DMS153 treated with DMSO at 0.1 percent for 48 hours (cell line): ENCODE measurements around the gene PDE1C.
"Not testable (repeated sequence)": the region's sequence is repeated elsewhere in the genome, so short reads cannot be mapped to it uniquely, and the experiment has no call there.

Experiments
- DNase-seq: peaks from one replicate; lab custom pipeline; 2025; ENCODE audit not compliant: unreplicated experiment; lab: John Stamatoyannopoulos, UW

The PDE1C gene

DNA sequence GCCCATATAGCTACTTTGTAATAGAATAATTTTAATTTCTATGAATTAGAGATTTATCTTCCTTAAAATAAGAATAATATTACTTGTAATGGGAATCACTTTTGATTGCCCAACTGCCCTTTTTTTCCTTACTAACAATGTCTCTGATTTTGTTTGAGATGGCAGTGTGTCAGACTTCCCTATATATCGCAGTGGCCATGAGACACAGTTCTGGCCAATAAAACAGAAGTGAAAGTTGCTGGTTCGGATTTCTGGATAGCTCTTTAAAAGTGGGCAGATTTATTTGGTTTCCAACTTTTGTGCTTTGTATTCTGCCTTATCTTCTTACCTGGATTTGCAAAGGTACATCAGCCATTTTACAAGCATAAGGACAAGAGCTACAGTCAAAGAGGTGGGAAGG, 213.0 kb downstream of the PDE1C start:
- DNase-seq: no peak

DNA sequence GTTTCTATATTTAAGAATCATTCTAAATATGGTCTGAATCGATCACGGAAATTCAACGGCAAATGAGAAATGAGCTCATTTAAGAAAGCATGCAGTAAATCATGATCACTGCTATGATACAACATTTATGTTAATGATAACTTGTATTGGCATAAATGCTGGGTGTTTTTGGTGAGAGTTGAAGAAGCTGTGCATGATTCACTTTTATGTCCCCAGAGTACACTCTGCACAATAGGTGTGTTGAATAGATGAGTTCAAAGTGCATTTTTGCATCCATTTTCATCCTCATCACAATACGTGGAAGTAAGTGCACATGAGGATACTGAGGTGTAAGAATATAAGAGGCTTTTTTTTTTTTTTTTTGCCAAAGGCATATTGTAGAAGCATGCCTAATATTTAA, 213.9 kb downstream of the PDE1C start:
- DNase-seq: no peak

DNA sequence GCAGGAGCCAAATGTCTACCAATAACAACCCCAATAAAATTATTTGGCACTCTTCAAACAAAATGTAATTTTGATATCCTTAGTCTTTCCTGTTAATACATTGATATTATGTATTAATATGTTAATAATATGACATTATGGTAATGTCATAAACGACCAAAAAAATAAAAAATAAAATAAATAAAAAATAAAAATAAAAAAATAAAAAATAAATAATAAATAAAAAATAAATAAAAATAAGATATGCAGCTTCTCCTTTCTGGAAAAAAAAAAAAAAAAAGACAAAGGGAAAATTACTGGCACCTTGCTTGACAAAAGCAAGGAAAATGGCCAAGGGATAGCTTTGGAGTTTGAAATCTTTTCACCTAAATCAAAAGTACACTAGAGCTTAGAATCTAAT, 214.7 kb downstream of the PDE1C start:
- no peak for DNase-seq

DNA sequence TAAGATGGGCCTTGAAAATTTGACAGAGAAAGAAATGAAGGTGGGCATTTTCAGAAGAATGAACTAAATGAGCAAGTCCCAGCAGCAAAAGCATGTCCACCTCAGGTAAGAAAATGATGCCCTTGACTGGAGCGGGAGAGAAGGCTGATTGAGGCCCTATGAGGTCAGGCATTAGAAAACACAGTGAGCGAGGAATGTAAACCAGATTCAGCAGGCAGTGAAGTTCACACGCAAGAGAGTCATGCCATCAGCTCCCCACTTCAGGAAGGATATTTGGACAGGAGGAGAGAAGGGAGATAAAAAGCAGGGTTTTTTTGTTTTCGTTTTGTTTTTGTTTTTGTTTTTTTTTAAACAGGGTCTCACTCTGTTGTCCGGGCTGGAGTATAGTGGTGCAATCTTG, 216.8 kb downstream of the PDE1C start:
- DNase-seq: no peak

DNA sequence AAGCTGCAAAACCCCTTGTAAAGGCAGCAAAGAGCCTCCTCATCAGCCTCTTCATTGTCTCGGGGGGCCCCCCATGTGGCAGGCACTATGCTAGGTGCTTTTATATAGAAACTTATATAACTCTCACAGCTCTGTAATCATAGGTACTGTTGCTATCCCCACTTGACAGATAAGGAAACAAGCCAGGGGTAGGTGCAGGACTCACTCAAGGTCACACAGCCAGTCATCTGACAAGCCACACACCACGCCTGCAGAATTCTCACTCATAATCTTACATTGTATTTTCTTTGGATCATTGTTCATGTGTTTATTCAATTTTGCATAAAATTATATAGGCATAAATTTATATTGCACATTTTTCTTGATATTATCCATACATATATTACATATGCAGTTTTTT, 217.7 kb downstream of the PDE1C start:
- no peak for DNase-seq

DNA sequence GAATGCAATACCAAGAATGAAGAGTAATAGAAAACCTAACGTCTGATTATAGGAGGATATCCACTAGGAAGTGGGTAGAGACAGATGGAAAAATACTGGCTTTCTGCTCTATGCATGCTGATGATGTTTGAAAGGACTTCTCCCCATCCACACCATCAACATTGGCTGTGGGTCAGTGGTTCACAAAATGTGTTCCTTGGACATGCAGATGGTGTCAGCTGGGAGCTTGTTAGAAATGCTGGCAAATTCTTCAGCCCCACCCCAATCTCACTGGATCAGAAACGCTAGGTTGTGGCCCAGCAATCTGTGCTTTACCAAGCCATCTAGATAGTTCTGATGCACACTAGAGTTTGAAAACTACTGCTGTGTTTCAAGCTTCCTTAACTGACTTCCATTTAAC, 219.1 kb downstream of the PDE1C start:
- DNase-seq: no peak

DNA sequence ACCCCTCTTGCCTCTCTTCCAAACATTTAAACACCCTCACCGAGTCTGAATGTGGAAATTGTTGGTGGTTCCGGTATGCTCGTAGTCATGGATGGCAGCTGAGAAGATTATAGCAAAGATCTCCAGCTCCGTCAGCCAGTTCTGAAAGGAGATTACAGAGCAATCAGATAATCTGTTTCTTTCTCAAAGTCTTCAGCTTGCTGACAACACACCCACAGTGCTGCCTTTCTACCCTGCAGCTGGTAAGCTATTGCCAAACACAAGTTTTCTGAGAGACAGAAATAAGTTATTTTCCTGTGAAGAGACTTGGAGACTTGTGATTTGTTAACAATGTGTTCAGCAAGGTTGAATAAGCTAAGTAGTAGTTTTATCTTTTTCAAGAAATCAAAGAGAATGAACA, 219.6 kb downstream of the PDE1C start:
- DNase-seq: no peak

DNA sequence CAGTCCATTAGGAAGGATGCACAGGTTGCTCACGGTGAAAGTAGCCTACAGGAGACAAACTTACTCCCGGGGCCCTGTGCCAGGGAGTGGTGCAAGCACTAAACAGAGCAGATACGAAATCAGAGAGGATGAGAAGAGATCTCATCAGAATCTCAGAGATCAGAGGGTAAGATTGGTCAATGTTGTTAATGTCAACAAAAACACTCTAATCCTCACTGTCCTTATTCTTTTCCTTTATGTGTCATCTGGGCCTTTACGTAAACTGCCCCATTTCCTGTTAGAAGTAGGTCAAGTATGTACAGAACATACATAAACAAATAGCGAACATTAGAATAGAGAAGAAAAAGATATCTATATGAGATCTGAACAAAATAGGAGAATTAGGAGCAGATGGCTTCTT, 220.1 kb downstream of the PDE1C start:
- DNase-seq: no peak

DNA sequence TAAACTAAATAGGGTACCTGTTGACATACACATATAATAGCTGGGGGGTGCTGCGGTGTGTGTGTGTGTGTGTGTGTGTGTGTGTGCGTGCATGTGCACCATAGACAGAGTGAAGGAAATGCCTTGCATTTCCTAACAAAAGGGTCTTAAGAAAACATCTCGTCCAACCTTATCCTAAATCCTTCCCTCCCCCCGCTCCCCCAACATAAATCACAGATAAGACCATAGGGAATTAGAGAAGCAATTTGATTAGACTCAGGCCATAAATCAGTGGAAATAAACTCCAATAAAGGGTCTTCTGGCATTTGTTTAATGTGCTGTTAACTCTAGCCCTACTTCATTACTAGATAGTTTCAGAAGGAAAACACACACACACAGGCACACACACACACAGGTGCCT, 234.7 kb downstream of the PDE1C start:
- DNase-seq: no peak

DNA sequence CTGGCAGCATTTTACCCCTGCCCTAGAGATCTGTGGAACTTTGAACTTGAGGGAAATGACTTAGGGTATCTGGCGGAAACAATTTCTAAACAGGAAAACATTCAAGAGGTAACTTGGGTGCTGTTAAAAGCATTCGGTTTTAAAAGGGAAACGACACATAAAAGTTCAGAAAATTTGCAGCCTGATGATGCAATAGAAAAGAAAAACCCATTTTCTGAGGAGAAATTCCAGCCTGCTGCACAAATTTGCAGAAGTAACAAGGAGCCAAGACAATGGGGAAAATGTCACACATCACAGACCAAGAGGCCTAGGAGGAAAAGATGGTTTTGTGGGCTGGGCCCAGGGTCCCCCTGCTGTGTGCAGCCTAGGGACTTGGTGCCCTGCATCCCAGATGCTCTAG, 236.6 kb downstream of the PDE1C start:
- not testable (repeated sequence) for DNase-seq

DNA sequence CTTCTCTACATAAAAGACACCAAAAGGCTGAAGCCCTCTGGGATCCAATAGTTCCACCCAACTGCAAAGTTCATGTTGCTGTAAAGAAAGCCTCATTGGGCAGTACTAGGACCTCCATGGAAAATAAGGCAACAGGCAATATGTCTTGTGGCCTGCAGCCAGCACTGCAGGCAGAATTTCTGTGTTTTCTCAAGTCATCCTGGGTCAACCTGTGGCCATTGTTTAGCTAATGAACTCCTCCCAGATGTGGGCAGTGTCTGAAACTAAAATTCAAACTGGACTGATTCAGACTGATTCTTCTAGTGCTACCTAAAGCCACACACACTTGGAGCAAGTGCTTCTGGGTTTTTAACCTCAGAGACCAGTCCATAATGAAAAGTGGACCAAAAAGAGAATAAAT, 241.7 kb downstream of the PDE1C start:
- no peak for DNase-seq

DNA sequence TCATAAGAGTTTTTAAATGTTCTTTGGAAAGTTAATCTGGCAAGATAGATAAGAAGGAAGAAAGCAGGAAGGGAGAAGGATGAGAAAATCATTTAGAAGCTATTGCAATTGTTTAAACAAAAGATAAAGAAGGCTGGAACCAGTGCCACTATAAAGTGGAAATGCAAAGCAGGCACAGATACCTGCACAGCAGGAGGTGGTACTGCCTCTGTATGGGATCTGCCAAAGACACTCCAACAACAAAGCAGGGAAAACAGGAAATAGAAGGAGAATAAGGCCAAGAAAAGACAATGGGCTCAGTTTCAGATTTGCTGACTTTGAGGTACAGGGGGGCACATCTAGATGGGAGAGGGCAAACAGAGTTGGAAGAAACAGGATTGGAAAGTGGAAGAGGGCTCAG, 244.6 kb downstream of the PDE1C start:
- no peak for DNase-seq

DNA sequence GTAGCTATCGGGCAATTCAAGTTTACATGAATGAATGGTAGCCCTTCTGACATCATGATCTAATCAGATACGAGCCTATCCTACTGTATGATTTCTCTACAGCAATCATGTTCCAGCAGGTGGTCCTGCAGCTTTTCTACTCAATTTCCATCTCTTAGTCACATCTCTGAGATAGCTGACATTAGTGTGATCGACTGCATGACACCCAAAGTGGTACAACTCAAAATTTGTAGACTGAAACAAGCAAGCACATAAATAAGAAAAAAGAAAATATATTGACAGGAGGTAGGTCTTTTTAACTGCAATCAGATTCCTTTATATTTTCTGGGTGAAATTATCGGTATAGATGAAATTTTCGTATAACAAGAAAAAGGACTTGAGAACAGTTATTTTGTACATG, 251.2 kb downstream of the PDE1C start:
- no peak for DNase-seq

DNA sequence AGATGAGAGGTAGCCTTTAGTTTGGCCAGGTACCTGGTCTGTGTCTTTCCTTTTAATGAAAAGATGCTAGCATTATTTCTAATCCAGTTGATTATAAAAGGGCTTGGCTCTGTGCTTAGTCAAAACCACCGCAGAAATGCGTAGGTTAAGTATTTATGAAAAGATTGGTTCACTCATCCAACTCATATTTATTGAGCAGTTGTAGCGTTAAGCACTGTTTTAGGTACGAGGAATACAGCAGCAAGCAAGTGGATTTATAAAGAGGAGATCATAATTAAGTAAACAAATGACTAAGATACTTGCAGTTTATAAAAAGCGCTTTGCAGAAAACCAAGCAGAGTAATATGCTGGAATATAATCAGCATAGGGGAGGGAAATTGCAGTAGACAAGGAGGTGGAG, 253.4 kb downstream of the PDE1C start:
- no peak for DNase-seq

DNA sequence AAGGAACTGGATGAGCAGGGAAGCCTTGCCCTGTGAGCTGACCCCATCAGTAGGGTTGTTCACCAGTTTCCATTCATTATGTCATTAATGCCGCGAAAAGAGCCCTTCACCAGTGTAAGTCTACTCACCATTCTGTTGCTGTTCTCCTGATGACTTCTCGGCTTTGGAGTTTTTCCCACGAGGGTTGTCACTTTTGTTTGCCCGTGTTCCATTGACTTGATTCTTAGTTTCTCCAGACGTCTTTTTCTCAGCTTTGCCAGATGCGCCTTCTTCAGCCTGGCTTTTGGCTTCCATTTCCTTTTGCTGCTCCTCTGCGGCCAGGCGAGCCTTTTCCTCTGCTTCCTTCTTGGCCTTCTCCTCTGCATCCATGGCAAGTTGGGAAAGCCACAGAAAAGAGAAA, 254.4 kb downstream of the PDE1C start:
- DNase-seq: no peak

DNA sequence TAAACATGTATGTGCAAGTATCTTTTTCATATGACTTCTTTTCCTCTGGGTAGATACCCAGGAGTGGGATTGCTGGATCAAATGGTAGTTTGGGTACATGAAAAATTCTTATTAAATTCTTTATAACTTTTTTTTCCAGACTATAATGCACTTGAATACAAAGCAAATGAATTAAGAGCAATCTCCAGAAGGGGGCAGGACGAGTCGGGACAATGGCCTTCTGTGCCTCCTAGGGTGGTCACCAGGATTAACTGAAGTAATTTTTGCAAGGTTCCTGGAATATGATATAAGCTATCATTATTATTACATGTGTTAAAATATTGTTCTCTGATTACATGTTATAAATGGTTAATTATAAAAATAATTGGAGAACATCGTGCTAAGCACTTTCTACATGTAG, 256.0 kb downstream of the PDE1C start:
- no peak for DNase-seq

DNA sequence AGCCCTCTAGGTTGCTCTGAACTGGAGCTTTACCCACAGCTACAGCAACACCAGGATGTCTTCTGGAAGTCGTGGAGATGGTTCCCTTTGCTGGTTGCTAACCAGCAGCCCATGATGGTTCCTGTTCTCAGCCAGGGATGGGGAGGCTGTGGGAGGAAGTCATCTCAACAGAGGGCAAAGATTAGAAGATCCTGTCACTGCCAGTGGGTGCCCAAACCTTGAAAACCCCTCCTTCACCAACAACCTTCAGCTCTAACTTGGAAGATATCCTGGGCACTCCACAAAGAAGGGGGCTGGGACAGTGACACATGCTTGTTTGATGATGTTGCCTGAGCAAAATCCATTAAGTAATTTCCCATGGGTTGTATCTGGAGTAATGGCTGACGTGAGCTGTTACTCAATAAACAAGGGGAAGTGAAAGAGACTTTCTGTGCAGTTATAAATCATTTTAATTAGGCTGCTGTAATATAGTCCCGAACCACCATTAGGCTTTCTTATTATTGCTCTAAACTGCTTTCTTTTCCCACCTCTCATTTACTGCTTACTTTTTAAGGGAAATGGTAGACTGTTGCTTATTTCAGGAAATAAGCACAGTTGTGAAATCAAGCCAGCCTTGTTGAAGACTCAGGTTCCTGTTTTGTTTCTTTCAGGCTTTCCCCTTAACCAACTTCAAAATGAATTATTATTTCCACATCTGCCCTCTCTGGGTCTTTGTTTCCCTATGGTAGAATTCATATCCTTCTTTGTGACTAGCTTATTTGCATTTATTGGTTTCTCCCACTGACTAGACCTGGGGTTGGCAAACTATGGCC, 258.4 kb downstream of the PDE1C start:
- DNase-seq: no peak

DNA sequence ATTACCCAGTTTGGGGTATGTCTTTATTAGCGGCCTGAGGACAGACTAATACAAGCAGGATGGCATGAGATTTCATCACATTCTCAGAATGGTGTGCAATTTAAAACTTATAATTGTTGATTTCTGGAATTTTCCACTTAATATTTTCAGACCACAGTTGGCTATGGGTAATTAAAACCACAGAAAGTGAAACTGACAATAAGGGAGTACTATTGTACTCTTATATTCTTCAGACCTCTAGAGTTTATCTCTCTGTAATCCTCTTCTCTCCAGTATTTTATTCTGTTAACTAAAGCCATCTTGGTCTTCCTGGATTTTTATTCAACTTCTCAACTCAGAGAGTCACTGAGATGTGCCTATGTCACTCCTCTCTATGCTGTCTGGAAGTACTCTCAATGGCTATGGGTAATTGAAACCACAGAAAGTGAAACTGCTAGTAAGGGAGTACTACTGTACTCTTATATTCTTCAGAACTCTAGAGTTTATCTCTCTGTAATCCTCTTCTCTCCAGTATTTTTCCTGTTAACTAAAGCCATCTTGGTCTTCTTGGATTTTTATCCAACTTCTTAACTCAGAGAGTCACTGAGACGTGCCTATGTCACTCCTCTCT, 264.9 kb downstream of the PDE1C start:
- no peak for DNase-seq

DNA sequence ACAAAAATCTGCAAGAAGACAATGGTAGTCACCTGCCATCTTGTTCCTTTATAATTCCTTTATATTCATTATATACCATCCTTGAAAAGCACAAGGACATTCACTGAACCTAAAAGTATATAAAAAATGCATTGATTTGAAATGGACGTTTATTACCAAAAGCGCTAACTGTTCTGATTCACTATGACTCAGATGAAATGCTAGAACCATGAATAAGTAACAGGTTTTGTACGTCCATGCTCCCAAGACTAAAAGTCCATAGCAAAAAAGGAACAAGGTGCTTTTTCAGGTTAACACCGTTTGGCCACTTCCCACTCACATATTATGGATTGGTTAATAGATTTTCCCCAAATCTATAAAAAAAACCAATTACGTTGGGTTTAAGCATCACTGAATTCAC, 273.8 kb downstream of the PDE1C start:
- DNase-seq: no peak

DNA sequence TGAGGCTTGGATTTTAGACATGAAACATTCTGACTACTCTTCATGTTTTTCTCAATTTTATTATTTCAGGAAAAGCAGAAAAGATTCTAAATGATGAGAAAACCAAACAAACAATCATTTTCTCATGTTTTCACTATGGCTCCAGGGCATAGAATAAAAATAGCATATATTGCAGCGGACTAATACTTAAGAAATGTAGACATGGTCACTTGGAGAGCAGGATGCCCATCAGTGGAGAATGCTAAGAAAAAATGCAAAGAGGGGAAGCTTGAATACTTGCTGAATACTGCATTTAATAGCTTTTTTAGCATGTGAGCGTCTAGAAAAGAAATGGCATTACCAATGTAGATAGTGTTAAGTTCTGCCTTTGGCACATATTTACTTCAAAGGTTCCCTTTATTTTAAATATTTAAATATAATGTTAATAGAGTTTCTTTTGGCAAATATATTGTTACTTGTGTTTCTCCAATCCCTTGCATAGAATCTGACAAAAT, 275.3 kb downstream of the PDE1C start:
- no peak for DNase-seq

DNA sequence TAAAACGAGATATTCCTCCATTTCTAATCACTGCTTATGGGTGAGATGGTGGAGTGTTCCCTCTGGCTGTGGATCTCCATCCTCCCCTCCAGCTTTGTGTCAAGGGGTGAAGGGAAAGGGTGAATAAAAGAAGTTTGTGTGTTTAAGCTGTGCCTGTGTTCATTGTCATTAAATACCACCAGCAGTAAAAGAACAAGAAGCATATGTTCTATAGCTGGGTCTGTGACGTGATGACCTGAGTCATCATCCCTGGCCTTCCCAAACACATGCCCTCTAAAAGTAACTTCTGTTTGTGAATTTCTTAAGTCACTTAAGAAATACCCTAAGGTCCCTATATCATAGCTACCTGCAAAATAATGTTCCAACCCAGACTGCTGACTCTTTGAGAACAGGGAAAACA, 278.3 kb downstream of the PDE1C start:
- no peak for DNase-seq

DNA sequence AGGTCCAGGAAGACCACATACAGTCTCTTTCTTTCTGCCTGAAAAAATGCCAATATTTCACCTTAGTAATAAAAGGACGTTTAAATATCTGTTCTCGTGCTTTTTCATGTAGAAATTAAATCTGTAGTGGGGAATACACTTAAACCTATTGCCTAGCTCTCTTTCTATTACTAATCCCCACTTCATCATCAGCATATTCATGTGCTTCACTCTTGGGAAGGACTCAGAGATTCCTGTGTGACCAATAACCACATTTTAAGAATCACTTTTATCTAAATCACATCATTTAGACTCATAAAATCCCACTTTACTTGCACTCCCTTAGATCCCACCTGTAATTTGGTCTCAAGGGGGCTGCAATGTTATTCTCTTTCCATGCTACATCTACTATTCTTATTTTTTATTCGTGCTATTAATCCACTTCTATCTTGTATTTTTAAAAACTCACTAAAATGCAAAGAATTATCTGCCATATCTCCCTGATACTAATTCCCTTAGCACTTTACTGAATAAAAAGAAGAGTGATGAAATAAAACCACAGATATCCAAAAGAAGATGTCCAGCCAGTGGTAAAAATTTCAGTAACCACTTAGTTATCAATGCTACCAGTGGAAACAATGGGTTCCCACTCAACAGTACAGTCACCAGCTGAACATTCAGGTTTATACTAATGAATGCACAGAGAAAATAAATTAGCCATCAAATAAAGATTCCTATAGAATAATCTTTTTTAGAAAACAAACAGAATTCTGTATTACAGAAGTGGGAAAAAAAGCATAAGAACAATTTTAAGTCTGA, 281.1 kb downstream of the PDE1C start:
- DNase-seq: no peak
